HepG2 (cell line): ENCODE results near the gene HOMEZ. TPM values are rescaled to one million over a fixed set of nuclear protein-coding genes. Genes with fewer than 3 reads are reported as not detected.

ENCODE experiments used
- AKNA ChIP-seq: sonication (generic); formaldehyde crosslinking; IDR thresholded peaks from 2 replicates; pipeline ENCODE4 v1.4.0; 2020; ENCODE audit warnings: missing genetic modification reagents, borderline replicate concordance
- ATF5 ChIP-seq: sonication (generic); formaldehyde crosslinking; IDR thresholded peaks from 2 replicates; pipeline ENCODE4 v1.4.0; 2020; ENCODE audit warnings: mild to moderate bottlenecking, low read depth, missing genetic modification reagents
- CHCHD3 ChIP-seq: sonication (generic); formaldehyde crosslinking; IDR thresholded peaks from 2 replicates; pipeline ENCODE4 v1.8.0; 2022; ENCODE audit warnings: mild to moderate bottlenecking, missing genetic modification reagents, moderate library complexity
- FOXO1 ChIP-seq: sonication (generic); formaldehyde crosslinking; IDR thresholded peaks from 2 replicates; pipeline ENCODE4 v1.4.0; 2020; ENCODE audit warnings: missing genetic modification reagents
- HMG20A ChIP-seq: IDR thresholded peaks from 2 replicates; pipeline ENCODE4 v1.6.1; 2016; ENCODE audit warnings: borderline replicate concordance
- KLF13 ChIP-seq: sonication (generic); formaldehyde crosslinking; IDR thresholded peaks from 2 replicates; pipeline ENCODE4 v1.4.0; 2020; ENCODE audit warnings: mild to moderate bottlenecking, missing genetic modification reagents
- MLX ChIP-seq: IDR thresholded peaks from 2 replicates; pipeline ENCODE4 v1.6.1; 2016
- MTA1 ChIP-seq: sonication (generic); formaldehyde crosslinking; IDR thresholded peaks from 2 replicates; pipeline ENCODE4 v1.4.0; 2020; ENCODE audit warnings: missing genetic modification reagents, mild to moderate bottlenecking, borderline replicate concordance
- NR3C1 ChIP-seq: sonication (generic); formaldehyde crosslinking; IDR thresholded peaks from 2 replicates; pipeline ENCODE4 v1.4.0; 2020; ENCODE audit warnings: missing genetic modification reagents
- TBX2 ChIP-seq: sonication (generic); formaldehyde crosslinking; IDR thresholded peaks from 2 replicates; pipeline ENCODE4 v1.5.0; 2020; ENCODE audit warnings: missing genetic modification reagents, mild to moderate bottlenecking, borderline replicate concordance
- TCF7 ChIP-seq: sonication (generic); IDR thresholded peaks from 2 replicates; pipeline ENCODE4 v1.6.1; 2016; ENCODE audit warnings: antibody characterized with exemption, low read depth
- ZBTB37 ChIP-seq: sonication (generic); formaldehyde crosslinking; IDR thresholded peaks from 2 replicates; pipeline ENCODE4 v1.4.0; 2020; ENCODE audit warnings: mild to moderate bottlenecking, missing genetic modification reagents
- ZBTB46 ChIP-seq: sonication (generic); formaldehyde crosslinking; IDR thresholded peaks from 2 replicates; pipeline ENCODE4 v1.4.0; 2020; ENCODE audit warnings: mild to moderate bottlenecking, missing genetic modification reagents, borderline replicate concordance
- ZFP36 ChIP-seq: fragments of 150-350 bp; IDR thresholded peaks from 2 replicates; pipeline ENCODE4 v1.6.1; 2018; ENCODE audit warnings: borderline replicate concordance, low read length, low read depth; ENCODE audit not compliant: partially characterized antibody
- ZNF292 ChIP-seq: sonication (generic); formaldehyde crosslinking; IDR thresholded peaks from 2 replicates; pipeline ENCODE4 v1.8.1; 2022; ENCODE audit warnings: mild to moderate bottlenecking, low read depth, missing genetic modification reagents, borderline replicate concordance
- ZNF337 ChIP-seq: sonication (generic); formaldehyde crosslinking; IDR thresholded peaks from 2 replicates; pipeline ENCODE4 v1.5.1; 2020; ENCODE audit warnings: missing genetic modification reagents, low read depth, mild to moderate bottlenecking, borderline replicate concordance
- ZNF776 ChIP-seq: sonication (generic); formaldehyde crosslinking; IDR thresholded peaks from 2 replicates; pipeline ENCODE4 v1.4.0; 2020; ENCODE audit warnings: mild to moderate bottlenecking, missing genetic modification reagents
- ZNF782 ChIP-seq: sonication (generic); formaldehyde crosslinking; IDR thresholded peaks from 2 replicates; pipeline ENCODE4 v1.4.0; 2020; ENCODE audit warnings: missing genetic modification reagents, mild to moderate bottlenecking, borderline replicate concordance
- polyA plus RNA-seq, 8 experiments: library from polyadenylated mRNA; depleted of rRNA in 3 of 8; stranded (reverse) in 7 of 8; unstranded in 1 of 8; fragments of >200 nt; fragmentation: Illumina TruSeq in 4 of 8; extraction: Trizol in 4 of 8; gene quantifications; 2 replicates each; pipeline versions ENCODE4 v1.2.1 to v1.2.3, GENCODE V29; 2011 to 2016; ENCODE audit warnings: low read depth in 4 of 8, missing spikeins in 1 of 8, mixed read lengths in 1 of 8; ENCODE audit not compliant: insufficient read depth in 1 of 8
- total RNA-seq, 5 experiments: library from RNA; depleted of rRNA; stranded (reverse); fragments of >200 nt; fragmentation: Illumina TruSeq; extraction: Trizol; gene quantifications; 2 replicates each; pipeline ENCODE4 v1.2.3, GENCODE V29; 2016; ENCODE audit warnings: low read depth in 1 of 5

Gene HOMEZ
- total and polyA plus RNA-seq, 2 of the 13 experiments (the other 11 are each of a cell fraction or from before 2014, with no cell fraction given): 14.5 to 31.8 TPM

- no peak for TF ChIP-seq AKNA (CRISPR knock-in tag)
- peak; percentile 93; the same call in 1 of the 2 replicates for TF ChIP-seq ZNF782 (CRISPR knock-in tag)
- TF ChIP-seq TBX2 (CRISPR knock-in tag): peak; percentile 56; the same call in 1 of the 2 replicates
- no peak for TF ChIP-seq ZNF292 (CRISPR knock-in tag)
- no peak for TF ChIP-seq ZBTB37
- peak; percentile 81; the same call in 1 of the 2 replicates for TF ChIP-seq MTA1
- no peak for TF ChIP-seq MLX (CRISPR knock-in tag)
- TF ChIP-seq FOXO1 (CRISPR knock-in tag): no peak
- no peak for TF ChIP-seq NR3C1 (CRISPR knock-in tag)
- TF ChIP-seq ZNF776: no peak
- TF ChIP-seq HMG20A: no peak
- 0 out of 2 replicates have a peak, but pooled peaks have one; percentile 51 for TF ChIP-seq ZBTB46 (CRISPR knock-in tag)
- TF ChIP-seq CHCHD3 (CRISPR knock-in tag): no peak
- TF ChIP-seq KLF13 (CRISPR knock-in tag): no peak
- no peak for TF ChIP-seq ZFP36
- 0 out of 2 replicates have a peak, but pooled peaks have one; percentile 63 for TF ChIP-seq ZNF337 (CRISPR knock-in tag)
- TF ChIP-seq ATF5 (CRISPR knock-in tag): no peak
- TF ChIP-seq TCF7: no peak
These were observed 47.9 kb downstream of the HOMEZ start, which contains the start of gene RNF212B (continued) for GRCh38 chr14:23237772-23238594.
